ENCODE measurements around the gene ZNF423.

Gene ZNF423

GRCh38 chr16:49700251-49701064 is 155.5 kb downstream of the ZNF423 start:
- Histone ChIP-seq H3K9me3 (ENCODE audit: control insufficient read depth, low read length) (no peaks in the 10 kb centered on the region), H3K4me1 (ENCODE audit: control insufficient read depth, insufficient read depth, low read length) (no peaks in the 10 kb centered on the region), H3K9ac (ENCODE audit: low read length) (no peak overlapping the region), H3K4me3 (ENCODE audit: low read length) (no peak overlapping the region), H3K36me3 (ENCODE audit: control insufficient read depth, insufficient read depth, low read length) (no peaks in the 10 kb centered on the region), H3K27me3 (ENCODE audit: control insufficient read depth, insufficient read depth, low read length) (no peaks in the 10 kb centered on the region)

- Histone ChIP-seq H3K9ac (ENCODE audit: low read length) (no peak overlapping the region), H3K4me3 (ENCODE audit: low read length) (no peak overlapping the region), H3K36me3 (ENCODE audit: control insufficient read depth, insufficient read depth, low read length) (no peaks in the 10 kb centered on the region), H3K9me3 (ENCODE audit: control insufficient read depth, low read length) (no peaks in the 10 kb centered on the region), H3K27me3 (ENCODE audit: control insufficient read depth, insufficient read depth, low read length) (no peaks in the 10 kb centered on the region), H3K4me1 (ENCODE audit: control insufficient read depth, insufficient read depth, low read length) (no peaks in the 10 kb centered on the region)
These were observed 156.1 kb downstream of the ZNF423 start for GRCh38 chr16:49699841-49700175.

GRCh38 chr16:49698931-49699840 is 156.7 kb downstream of the ZNF423 start:
- H3K9ac ChIP-seq (ENCODE audit: low read length): no peak overlapping the region
- no peaks in the 10 kb centered on the region for H3K9me3 ChIP-seq (ENCODE audit: control insufficient read depth, low read length)
- no peaks in the 10 kb centered on the region for H3K27me3 ChIP-seq (ENCODE audit: control insufficient read depth, insufficient read depth, low read length)
- H3K4me1 ChIP-seq (ENCODE audit: control insufficient read depth, insufficient read depth, low read length): no peaks in the 10 kb centered on the region
- no peak overlapping the region for H3K4me3 ChIP-seq (ENCODE audit: low read length)
- H3K36me3 ChIP-seq (ENCODE audit: control insufficient read depth, insufficient read depth, low read length): no peaks in the 10 kb centered on the region

- H3K4me3 ChIP-seq (ENCODE audit: low read length): no peak overlapping the region
- H3K4me1 ChIP-seq (ENCODE audit: control insufficient read depth, insufficient read depth, low read length): no peaks in the 10 kb centered on the region
- no peaks in the 10 kb centered on the region for H3K9me3 ChIP-seq (ENCODE audit: control insufficient read depth, low read length)
- no peaks in the 10 kb centered on the region for H3K27me3 ChIP-seq (ENCODE audit: control insufficient read depth, insufficient read depth, low read length)
- H3K36me3 ChIP-seq (ENCODE audit: control insufficient read depth, insufficient read depth, low read length): no peaks in the 10 kb centered on the region
- no peak overlapping the region for H3K9ac ChIP-seq (ENCODE audit: low read length)
These were observed 157.5 kb downstream of the ZNF423 start for GRCh38 chr16:49698453-49698815.

- Histone ChIP-seq H3K9ac (ENCODE audit: low read length) (no peak overlapping the region), H3K4me1 (ENCODE audit: control insufficient read depth, insufficient read depth, low read length) (no peaks in the 10 kb centered on the region), H3K36me3 (ENCODE audit: control insufficient read depth, insufficient read depth, low read length) (no peaks in the 10 kb centered on the region), H3K27me3 (ENCODE audit: control insufficient read depth, insufficient read depth, low read length) (no peaks in the 10 kb centered on the region), H3K4me3 (ENCODE audit: low read length) (no peak overlapping the region), H3K9me3 (ENCODE audit: control insufficient read depth, low read length) (no peaks in the 10 kb centered on the region)
These were observed 158.1 kb downstream of the ZNF423 start for GRCh38 chr16:49697631-49698452.

GRCh38 chr16:49696414-49697101 is 159.4 kb downstream of the ZNF423 start:
- no peaks in the 10 kb centered on the region for H3K4me1 ChIP-seq (ENCODE audit: control insufficient read depth, insufficient read depth, low read length)
- H3K4me3 ChIP-seq (ENCODE audit: low read length): no peak overlapping the region
- H3K27me3 ChIP-seq (ENCODE audit: control insufficient read depth, insufficient read depth, low read length): no peaks in the 10 kb centered on the region

GRCh38 chr16:49695782-49696413 is 160.0 kb downstream of the ZNF423 start:
- Histone ChIP-seq H3K9ac (ENCODE audit: low read length) (no peak overlapping the region), H3K36me3 (ENCODE audit: control insufficient read depth, insufficient read depth, low read length) (no peaks in the 10 kb centered on the region), H3K4me1 (ENCODE audit: control insufficient read depth, insufficient read depth, low read length) (no peaks in the 10 kb centered on the region), H3K27me3 (ENCODE audit: control insufficient read depth, insufficient read depth, low read length) (no peaks in the 10 kb centered on the region), H3K9me3 (ENCODE audit: control insufficient read depth, low read length) (no peaks in the 10 kb centered on the region), H3K4me3 (ENCODE audit: low read length) (no peak overlapping the region)

More at GRCh38 chr16:49696414-49697101, 159.4 kb downstream of the ZNF423 start:
- Histone ChIP-seq H3K9me3 (ENCODE audit: control insufficient read depth, low read length) (no peaks in the 10 kb centered on the region), H3K36me3 (ENCODE audit: control insufficient read depth, insufficient read depth, low read length) (no peaks in the 10 kb centered on the region), H3K9ac (ENCODE audit: low read length) (no peak overlapping the region)

- no peaks in the 10 kb centered on the region for H3K4me1 ChIP-seq (ENCODE audit: control insufficient read depth, insufficient read depth, low read length)
- no peaks in the 10 kb centered on the region for H3K27me3 ChIP-seq (ENCODE audit: control insufficient read depth, insufficient read depth, low read length)
- no peak overlapping the region for H3K4me3 ChIP-seq (ENCODE audit: low read length)
- no peaks in the 10 kb centered on the region for H3K9me3 ChIP-seq (ENCODE audit: control insufficient read depth, low read length)
- H3K36me3 ChIP-seq (ENCODE audit: control insufficient read depth, insufficient read depth, low read length): no peaks in the 10 kb centered on the region
- no peak overlapping the region for H3K9ac ChIP-seq (ENCODE audit: low read length)
These were observed 162.5 kb downstream of the ZNF423 start for GRCh38 chr16:49693445-49693844.

- H3K4me1 ChIP-seq (ENCODE audit: control insufficient read depth, insufficient read depth, low read length): no peaks in the 10 kb centered on the region
- no peak overlapping the region for H3K4me3 ChIP-seq (ENCODE audit: low read length)
- no peaks in the 10 kb centered on the region for H3K27me3 ChIP-seq (ENCODE audit: control insufficient read depth, insufficient read depth, low read length)
- no peaks in the 10 kb centered on the region for H3K36me3 ChIP-seq (ENCODE audit: control insufficient read depth, insufficient read depth, low read length)
- H3K9ac ChIP-seq (ENCODE audit: low read length): no peak overlapping the region
- no peaks in the 10 kb centered on the region for H3K9me3 ChIP-seq (ENCODE audit: control insufficient read depth, low read length)
These were observed 165.1 kb downstream of the ZNF423 start for GRCh38 chr16:49690778-49691177.

- no peaks in the 10 kb centered on the region for H3K9me3 ChIP-seq (ENCODE audit: control insufficient read depth, low read length)
- H3K36me3 ChIP-seq (ENCODE audit: control insufficient read depth, insufficient read depth, low read length): no peaks in the 10 kb centered on the region
- H3K27me3 ChIP-seq (ENCODE audit: control insufficient read depth, insufficient read depth, low read length): no peaks in the 10 kb centered on the region
- no peak overlapping the region for H3K4me3 ChIP-seq (ENCODE audit: low read length)
- H3K4me1 ChIP-seq (ENCODE audit: control insufficient read depth, insufficient read depth, low read length): no peaks in the 10 kb centered on the region
- no peak overlapping the region for H3K9ac ChIP-seq (ENCODE audit: low read length)
These were observed 167.7 kb downstream of the ZNF423 start for GRCh38 chr16:49688036-49688697.

Data from mucosa of stomach (tissue), 1 donor.